NCI-H1694 (cell line): Measurements from ENCODE around the gene HNF4A.
"Not testable (repeated sequence)": the region's sequence is repeated elsewhere in the genome, so short reads cannot be mapped to it uniquely, and the experiment has no call there.

Experiments used
- DNase-seq: peaks from one replicate; lab custom pipeline; 2025; lab: John Stamatoyannopoulos, UW

Gene HNF4A

GRCh38 chr20:44345147-44345546 is 10.4 kb upstream of the HNF4A start:
- no peak for DNase-seq

GRCh38 chr20:44345941-44346340 is 9.6 kb upstream of the HNF4A start:
- not testable (repeated sequence) for DNase-seq

GRCh38 chr20:44348168-44348659 is 7.3 kb upstream of the HNF4A start:
- DNase-seq: no peak

GRCh38 chr20:44349349-44349748 is 6.2 kb upstream of the HNF4A start:
- DNase-seq: no peak

- DNase-seq: no peak
These were observed 4.9 kb upstream of the HNF4A start for GRCh38 chr20:44350567-44350966.

GRCh38 chr20:44354979-44355497 is 461 bp upstream of the HNF4A start:
- no peak for DNase-seq

GRCh38 chr20:44356353-44356723 is 839 bp downstream of the HNF4A start:
- no peak for DNase-seq

GRCh38 chr20:44357020-44357419 is 1.5 kb downstream of the HNF4A start:
- DNase-seq: no peak

- DNase-seq: no peak
These were observed 2.1 kb downstream of the HNF4A start for GRCh38 chr20:44357555-44358125.

GRCh38 chr20:44358776-44359175 is 3.3 kb downstream of the HNF4A start:
- no peak for DNase-seq

- no peak for DNase-seq
These were observed 4.7 kb downstream of the HNF4A start for GRCh38 chr20:44360221-44360620.

- DNase-seq: no peak
These were observed 5.5 kb downstream of the HNF4A start for GRCh38 chr20:44361021-44361420.

GRCh38 chr20:44362466-44362940 is 7.0 kb downstream of the HNF4A start:
- no peak for DNase-seq

- DNase-seq: no peak
These were observed 8.6 kb downstream of the HNF4A start for GRCh38 chr20:44364068-44364467.

- DNase-seq: no peak
These were observed 9.3 kb downstream of the HNF4A start for GRCh38 chr20:44364780-44365179.

GRCh38 chr20:44367746-44368145 is 12.2 kb downstream of the HNF4A start:
- no peak for DNase-seq

- no peak for DNase-seq
These were observed 15.2 kb downstream of the HNF4A start for GRCh38 chr20:44370639-44371218.

- DNase-seq: no peak
These were observed 27.1 kb downstream of the HNF4A start for GRCh38 chr20:44382641-44383040.

- DNase-seq: peak; percentile 43
These were observed 29.0 kb downstream of the HNF4A start for GRCh38 chr20:44384423-44385027.

GRCh38 chr20:44388466-44389023 is 33.0 kb downstream of the HNF4A start:
- peak; percentile 47 for DNase-seq

- no peak for DNase-seq
These were observed 34.4 kb downstream of the HNF4A start for GRCh38 chr20:44389871-44390270.

GRCh38 chr20:44390280-44390679 is 34.8 kb downstream of the HNF4A start:
- no peak for DNase-seq
